ENCODE results near the gene PAPLN. TPM values are rescaled to one million over a fixed set of nuclear protein-coding genes. Genes with fewer than 3 reads are reported as not detected.
A peak's percentile ranks its signal among the peaks of the same experiment; 100 is the strongest.

Gene PAPLN
- total and polyA plus RNA-seq, 11 donors, result 0.30 to 10.3 (median 1.4) TPM

GRCh38 chr14:73280903-73281302 lies 43.6 kb downstream of the PAPLN start:
- H3K4me1 ChIP-seq, result no peaks in the 10 kb centered on the region
- H3K36me3 ChIP-seq, result peaks cover 0 to 100% (median 96%) of the 10 kb centered on the region in 9 donors
- intact Hi-C loops (cut with DNase I), result loop anchor here in 3 of 10 donors (10.0 kb wide), 1 partner anchor 106 kb away; no protein-coding TSS in a partner anchor
- DNase-seq (no peak), ATAC-seq (no peak)
- no peaks in the 10 kb centered on the region for H3K27me3 ChIP-seq
- no peak overlapping the region for H3K4me3 ChIP-seq
- H3K9me3 ChIP-seq, result no peaks in the 10 kb centered on the region
- TF ChIP-seq CTCF (IDR thresholded peaks at IDR 0.05) (no peak), POLR2A (IDR thresholded peaks at IDR 0.05) (no peak)
- WGBS, 4 donors, result 95 to 98% (median 96%) methylated on average over 5 of the region's 5 CpGs
- H3K27ac ChIP-seq, result no peak overlapping the region

DNA sequence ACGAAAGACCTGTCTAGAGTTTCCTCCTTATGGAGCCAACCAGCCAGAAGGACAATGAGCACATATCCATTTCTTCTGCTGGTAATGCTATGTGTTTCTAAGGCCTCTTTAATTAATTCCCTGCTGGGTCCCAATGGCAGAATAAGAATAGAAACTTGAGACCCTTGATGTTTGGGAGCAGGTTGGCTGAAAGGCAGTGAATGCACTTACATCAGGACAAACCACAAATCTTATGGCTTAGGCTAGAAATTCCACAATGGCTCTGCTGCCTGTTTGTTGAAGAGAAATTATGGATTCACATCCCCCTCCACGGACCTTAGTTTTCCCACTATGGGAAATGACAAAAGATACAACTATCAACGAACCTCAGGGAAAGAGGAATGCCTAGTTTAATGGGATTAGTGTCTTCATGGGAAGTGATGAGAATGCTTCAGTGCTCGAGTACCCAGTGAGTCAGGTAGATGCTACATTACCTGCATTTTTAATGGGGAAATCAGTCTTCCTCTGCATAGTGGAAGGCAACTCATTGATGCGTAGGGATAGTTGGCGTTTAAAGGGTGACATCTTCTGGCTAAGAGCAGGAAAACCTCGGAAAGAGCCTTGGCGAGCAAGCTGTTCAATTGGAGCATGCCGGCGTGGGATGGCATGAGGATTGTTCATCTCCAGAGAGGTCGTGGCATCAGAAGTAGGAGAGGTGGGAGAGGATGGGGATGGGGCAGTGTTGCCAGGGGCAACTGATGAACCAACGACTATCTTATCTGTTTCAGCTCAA lies 46.5 kb downstream of the PAPLN start:
- 64 to 71% (median 70%) methylated on average over 12 of the region's 12 CpGs for WGBS, 4 donors
- Histone ChIP-seq H3K9me3 (no peaks in the 10 kb centered on the region), H3K4me1 (no peaks in the 10 kb centered on the region), H3K4me3 (no peak overlapping the region), H3K27me3 (no peaks in the 10 kb centered on the region), H3K36me3 (peaks cover 0 to 95% (median 90%) of the 10 kb centered on the region in 9 donors), H3K27ac (no peak overlapping the region)
- DNase-seq (no peak), ATAC-seq (no peak)
- intact Hi-C loops (cut with DNase I), result loop anchor here in 3 of 10 donors (10.0 kb wide), 1 partner anchor 109 kb away; no protein-coding TSS in a partner anchor
- TF ChIP-seq POLR2A (IDR thresholded peaks at IDR 0.05) (no peak), CTCF (IDR thresholded peaks at IDR 0.05) (peak in 6 of 12 donors; percentile 8 to 28 (median 20))

GRCh38 chr14:73285979-73286378 lies 48.7 kb downstream of the PAPLN start:
- 83 to 94% (median 92%) methylated on average over 1 of the region's 1 CpG for WGBS, 4 donors
- H3K36me3 ChIP-seq, result peaks cover 0 to 90% (median 73%) of the 10 kb centered on the region in 9 donors

More at GRCh38 chr14:73285979-73286378, 48.7 kb downstream of the PAPLN start:
- peaks cover 0 to 8% (median 0%) of the 10 kb centered on the region in 12 donors for H3K4me1 ChIP-seq
- intact Hi-C loops (cut with DNase I), result loop anchor here in 3 of 10 donors (10.0 kb wide), 1 partner anchor 111 kb away; no protein-coding TSS in a partner anchor
- H3K27me3 ChIP-seq, result no peaks in the 10 kb centered on the region
- no peak overlapping the region for H3K27ac ChIP-seq
- no peak overlapping the region for H3K4me3 ChIP-seq
- DNase-seq (no peak), ATAC-seq (no peak)
- TF ChIP-seq POLR2A (IDR thresholded peaks at IDR 0.05) (no peak), CTCF (IDR thresholded peaks at IDR 0.05) (no peak)
- no peaks in the 10 kb centered on the region for H3K9me3 ChIP-seq
